ENCODE data around the gene TSEN54.

The TSEN54 gene

DNA sequence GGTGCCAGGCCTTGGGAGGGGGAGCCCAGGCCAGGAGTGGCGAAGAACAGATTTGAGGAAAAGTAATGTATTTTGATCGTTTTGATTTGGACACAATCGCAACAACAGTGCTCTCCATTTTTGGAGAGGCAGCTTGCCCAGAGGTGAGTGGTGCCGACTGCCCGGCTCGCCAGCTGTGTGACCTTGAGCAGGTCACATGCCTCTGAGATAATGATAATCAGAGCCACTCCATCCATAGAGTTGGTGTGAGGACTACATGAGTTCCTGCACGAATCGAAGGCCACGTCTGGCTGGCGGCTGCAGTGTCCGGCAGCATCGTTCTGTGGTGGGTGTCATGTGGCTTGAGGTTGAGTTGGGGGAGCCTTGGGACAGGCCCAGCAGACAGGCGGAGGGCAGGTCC, 29.9 kb downstream of the TSEN54 start:
- FAIRE-seq, result no peak

DNA sequence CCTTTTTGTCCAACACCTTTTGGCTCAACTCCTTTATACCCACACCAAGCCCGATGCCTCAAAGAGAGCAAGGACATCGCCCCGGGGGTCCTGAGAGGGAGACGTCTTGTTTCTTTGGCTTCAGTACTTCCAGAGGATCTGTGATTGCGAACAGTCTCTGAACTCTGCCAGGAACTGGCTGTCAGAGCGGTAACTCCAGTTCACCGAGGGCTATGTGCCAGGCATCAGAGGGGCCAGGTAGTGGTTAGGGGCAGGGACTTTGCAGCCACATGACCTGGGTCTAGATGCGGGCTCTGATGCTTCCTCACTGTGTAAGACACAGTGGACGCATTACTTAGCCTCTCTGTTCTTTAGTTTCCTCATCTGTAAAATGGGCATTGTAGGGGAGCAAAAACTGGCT, 30.8 kb downstream of the TSEN54 start:
- no peak for FAIRE-seq

GRCh38 chr17:75548813-75549212, 32.5 kb downstream of the TSEN54 start:
- FAIRE-seq, result no peak

DNA sequence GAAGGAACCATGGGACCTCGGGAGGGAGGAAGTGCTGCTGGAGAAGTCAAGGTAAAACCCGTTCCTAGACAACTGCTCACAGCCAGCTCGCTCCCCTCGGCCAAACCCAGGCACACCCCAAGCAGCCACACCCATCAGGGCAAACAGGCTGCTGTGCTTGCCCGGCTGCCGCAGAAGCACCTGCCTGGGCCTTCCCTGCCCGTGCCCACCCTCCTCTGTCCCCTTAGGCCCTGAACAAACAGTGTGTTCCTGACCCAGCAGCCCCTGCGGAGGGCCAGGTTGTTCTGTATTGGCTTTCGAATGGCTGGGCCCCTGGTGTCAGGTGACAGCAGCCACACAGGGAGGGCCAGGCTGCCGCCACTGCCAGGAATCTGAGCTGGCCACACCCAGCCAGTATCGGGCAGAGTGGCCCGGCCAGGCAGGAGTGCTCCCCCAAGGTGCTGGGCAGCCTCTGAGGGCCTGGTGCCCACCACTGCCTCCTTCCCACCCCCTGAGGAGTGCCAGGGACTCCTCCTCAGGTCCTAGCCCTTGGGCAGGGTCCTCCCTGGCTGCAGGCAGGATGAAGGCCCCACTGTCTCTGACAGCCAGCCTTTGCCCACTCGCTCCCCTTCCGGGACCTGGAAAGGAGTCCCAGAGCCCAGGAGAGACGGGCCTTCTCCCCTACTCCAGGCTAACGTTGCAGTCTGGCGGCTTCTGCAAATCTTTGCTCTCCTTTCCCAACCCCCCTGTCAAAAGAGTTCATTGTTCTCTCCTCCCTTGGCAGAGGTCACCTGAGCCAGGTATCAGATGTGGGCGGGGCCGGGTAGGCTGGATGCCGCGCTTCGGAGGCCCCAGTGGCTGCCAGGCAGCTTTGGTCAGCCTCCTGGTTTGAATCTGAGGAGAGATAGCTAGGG, 33.2 kb downstream of the TSEN54 start:
- no peak for FAIRE-seq

DNA sequence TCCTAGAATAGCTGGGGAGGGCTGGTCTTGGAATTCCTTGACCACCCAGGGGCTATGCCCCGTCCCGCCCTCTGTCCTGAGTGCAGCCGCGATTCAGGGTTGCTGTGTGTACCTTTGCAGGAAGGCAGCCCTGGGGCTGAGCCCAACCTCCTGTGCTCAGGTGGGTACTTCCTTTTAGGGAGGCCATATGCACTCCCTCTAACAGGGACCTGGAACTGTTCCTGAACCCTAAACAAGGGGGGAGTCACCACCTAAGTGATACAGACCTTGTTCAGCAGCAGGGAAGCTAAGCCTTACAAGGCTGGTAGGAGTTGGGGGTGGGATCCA, 33.8 kb downstream of the TSEN54 start:
- FAIRE-seq, result no peak

DNA sequence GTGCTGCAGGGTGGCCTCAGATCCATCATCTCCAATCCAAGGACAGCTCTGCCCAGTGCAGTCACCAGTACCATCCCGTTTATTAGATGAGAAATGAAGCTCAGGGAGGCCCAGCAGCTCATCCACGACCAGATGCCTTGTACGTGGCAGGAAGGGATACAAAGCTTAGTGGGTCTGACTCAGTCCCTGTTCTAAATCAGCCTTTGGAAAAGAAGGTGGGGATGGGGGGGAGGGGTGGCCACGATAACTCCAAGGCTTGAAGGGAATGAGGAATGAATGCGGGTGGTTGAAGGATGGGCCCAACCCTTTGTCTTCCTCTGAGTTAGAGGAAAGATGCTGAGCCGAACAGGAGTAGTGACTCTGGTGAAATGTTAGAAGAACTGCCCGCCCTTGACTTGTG, 34.9 kb downstream of the TSEN54 start:
- FAIRE-seq, result no peak

GRCh38 chr17:75552425-75553294, 36.3 kb downstream of the TSEN54 start:
- no peak for FAIRE-seq

- no peak for FAIRE-seq
Observed at GRCh38 chr17:75553295-75554110, 37.2 kb downstream of the TSEN54 start.

DNA sequence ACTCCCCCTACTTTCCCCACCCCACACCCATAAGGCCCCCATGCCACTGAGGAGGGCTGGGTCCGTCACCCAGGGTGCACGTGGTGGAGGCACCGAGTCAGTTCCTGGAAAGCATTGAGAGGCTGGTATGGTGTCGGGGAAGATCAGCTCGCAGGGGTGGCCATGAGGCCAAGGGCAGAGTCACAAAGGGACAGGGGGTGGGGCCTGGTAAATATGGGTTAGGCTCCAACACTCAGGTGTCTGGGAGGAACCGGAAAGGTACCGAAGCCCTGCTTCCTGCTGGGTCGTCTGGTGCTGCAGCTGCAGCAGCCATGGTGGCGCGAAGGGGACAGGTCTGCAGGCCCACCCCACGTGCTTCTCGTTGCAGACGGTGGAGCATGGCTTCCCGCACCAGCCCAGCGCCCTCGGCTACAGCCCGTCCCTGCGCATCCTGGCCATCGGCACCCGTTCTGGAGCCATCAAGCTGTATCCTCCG, 39.4 kb downstream of the TSEN54 start:
- FAIRE-seq, result no peak

GRCh38 chr17:75557075-75557851, 40.9 kb downstream of the TSEN54 start:
- FAIRE-seq, result no peak

GRCh38 chr17:75557852-75558665, 41.7 kb downstream of the TSEN54 start:
- no peak for FAIRE-seq

- FAIRE-seq, result no peak
Observed at GRCh38 chr17:75558666-75559530, 42.6 kb downstream of the TSEN54 start.

GRCh38 chr17:75559958-75560533, 43.7 kb downstream of the TSEN54 start:
- FAIRE-seq, result no peak

DNA sequence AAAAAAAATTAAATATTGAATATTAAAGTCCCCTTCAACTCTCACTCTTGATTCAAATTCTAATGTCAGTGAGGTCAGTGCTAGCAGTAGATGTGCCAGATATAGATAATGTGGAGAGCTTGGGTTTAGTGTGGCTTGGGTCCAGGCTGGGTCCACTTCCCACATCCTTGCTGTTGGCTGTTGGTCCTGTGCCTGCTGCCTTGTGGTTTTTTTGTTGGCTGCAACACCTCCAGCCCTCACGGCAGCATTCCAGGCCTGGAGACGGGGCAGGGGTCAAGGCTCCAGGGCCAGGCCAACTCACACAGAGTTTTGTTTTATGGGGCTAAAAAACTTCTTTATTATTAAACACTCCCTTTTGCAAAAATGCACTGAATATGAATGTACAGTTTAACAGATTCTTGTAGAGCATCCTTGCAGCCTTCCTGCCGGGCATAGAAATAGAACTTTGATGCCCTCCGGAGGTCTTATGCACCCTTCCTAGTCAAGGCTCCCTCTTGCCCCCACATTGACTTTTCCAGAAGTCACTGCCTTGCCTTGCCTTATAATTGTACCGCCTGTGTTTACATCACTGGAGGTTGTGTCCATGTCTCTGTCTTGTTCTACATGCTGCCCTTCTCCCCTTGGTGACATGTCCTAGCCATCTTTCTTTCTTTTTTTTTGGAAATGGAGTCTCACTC, 45.7 kb downstream of the TSEN54 start:
- FAIRE-seq, result no peak

DNA sequence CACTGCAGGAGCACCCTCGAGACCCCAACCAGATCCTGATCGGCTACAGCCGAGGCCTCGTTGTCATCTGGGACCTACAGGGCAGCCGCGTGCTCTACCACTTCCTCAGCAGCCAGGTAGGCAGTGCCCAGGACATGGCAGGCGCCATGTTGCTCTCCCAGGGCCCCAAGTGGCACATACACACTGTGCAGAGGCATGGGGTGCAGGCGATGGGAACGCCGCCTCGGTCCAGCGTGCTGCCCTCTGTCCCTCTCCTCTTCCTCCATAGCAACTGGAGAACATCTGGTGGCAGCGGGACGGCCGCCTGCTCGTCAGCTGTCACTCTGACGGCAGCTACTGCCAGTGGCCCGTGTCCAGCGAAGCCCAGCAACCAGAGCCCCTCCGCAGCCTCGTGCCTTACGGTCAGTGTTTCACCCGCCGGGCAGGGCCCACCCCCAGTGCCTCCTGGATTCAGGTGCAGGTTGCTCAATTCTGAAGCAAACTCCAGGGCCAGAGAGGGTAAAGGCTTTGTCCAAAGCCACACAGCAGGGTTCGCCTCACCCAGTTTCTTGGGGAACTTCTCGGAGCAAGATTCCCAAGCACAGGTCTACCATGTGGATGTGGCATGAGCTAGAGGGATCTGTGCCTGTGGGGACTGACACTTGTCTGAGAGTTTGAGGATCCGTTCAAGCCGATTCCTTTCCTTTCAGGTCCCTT, 46.9 kb downstream of the TSEN54 start:
- FAIRE-seq, result no peak

DNA sequence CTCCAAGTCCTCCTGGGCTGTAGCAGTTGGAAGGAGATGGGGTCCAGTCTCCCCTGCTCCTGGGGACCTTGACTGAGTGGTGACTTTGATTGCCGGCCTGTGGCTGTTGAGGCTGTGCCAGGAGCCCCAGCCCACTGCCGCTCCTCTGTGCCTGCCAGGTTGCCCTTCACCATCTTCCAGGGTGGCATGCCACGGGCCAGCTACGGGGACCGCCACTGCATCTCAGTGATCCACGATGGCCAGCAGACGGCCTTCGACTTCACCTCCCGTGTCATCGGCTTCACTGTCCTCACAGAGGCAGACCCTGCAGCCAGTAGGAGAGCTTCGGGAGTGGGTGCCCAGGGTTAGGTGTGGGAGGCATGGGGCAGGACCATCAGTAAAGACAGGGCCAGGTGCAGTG, 47.9 kb downstream of the TSEN54 start:
- FAIRE-seq, result no peak

DNA sequence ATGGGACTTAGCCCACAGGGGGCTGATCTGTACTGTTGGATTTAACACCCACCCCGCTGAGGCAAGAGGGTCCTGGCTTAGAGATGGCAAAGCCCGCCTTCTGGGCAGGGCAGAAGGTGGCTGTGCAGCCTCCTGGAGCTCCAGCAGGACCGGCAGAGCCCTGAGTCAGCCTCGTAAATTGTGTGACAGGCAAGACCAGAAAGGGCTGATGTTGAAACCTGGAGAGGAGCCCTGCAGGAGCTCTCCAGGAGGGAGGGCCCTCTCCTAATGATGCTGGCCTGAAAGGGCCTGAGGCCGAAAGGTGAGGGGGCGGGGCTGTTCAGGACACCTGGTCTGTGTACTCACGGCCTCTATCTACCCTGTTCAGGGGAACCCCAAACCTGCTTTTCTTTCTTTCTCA, 48.7 kb downstream of the TSEN54 start:
- FAIRE-seq, result no peak

- FAIRE-seq, result no peak
Observed at GRCh38 chr17:75565618-75566017, 49.3 kb downstream of the TSEN54 start.

DNA sequence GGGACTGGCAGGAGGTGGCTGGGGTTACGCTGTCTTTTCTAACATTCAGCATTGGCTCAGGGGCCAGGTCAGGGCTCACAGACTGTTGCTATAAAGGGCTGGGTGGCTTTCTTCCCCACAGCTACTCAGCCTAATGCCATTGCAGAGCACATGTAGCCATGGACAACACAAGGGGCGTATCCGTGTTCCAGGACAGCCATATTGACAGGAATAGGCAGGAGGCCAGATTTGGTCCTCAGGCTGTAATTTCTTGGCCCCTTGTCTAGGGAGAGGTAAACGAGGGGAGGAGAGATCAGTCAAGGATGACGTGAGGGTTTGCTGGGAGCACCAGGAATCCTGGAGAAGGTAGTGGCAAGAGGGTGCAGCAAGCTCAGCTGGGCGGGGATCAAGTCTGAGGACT, 50.1 kb downstream of the TSEN54 start:
- no peak for FAIRE-seq

All from G401.6 (cell line).